Activated T-helper 17 cell treated with anti-CD3 and anti-CD28 coated beads, Interleukin-2, amount 50 U/mL, for 72 hours (primary cell): ENCODE data around the gene TRIM33. TPM values are rescaled to one million over a fixed set of nuclear protein-coding genes. Genes with fewer than 3 reads are reported as not detected.
A peak's percentile ranks its signal among the peaks of the same experiment; 100 is the strongest.

ENCODE experiments used
- ATAC-seq: fragments of 150-1000 bp; cut with Tn5 transposase; replicated peaks from 2 replicates; pipeline ENCODE4 v1.10.0; 2021; ENCODE audit warnings: mild to moderate bottlenecking, moderate library complexity
- H3K27ac Mint-ChIP-seq: one replicate; pipeline ENCODE4 v1.8.0; 2022; ENCODE audit warnings: mixed read lengths
- H3K27me3 Mint-ChIP-seq: one replicate; pipeline ENCODE4 v1.8.0; 2022; ENCODE audit warnings: mixed read lengths
- H3K36me3 Mint-ChIP-seq: one replicate; pipeline ENCODE4 v1.8.0; 2022; ENCODE audit warnings: low read depth, mild to moderate bottlenecking, mixed read lengths
- H3K4me1 Mint-ChIP-seq: one replicate; pipeline ENCODE4 v1.8.0; 2022; ENCODE audit warnings: mixed read lengths
- H3K4me3 Mint-ChIP-seq: one replicate; pipeline ENCODE4 v1.8.0; 2022; ENCODE audit warnings: mild to moderate bottlenecking, mixed read lengths
- H3K9me3 Mint-ChIP-seq: one replicate; pipeline ENCODE4 v1.8.0; 2022; ENCODE audit warnings: mixed read lengths
- total RNA-seq, 2 donors: library from RNA; stranded (reverse); gene quantifications; one replicate each; pipeline ENCODE4 v1.2.3, GENCODE V29; 2022

Gene TRIM33
- total RNA-seq, 2 donors from 2014 or later, result 36.6 to 45.9 TPM

GRCh38 chr1:114350731-114351445, 160.1 kb downstream of the TRIM33 start:
- no peak overlapping the region for H3K27ac Mint-ChIP-seq
- H3K4me3 Mint-ChIP-seq, result no peak overlapping the region
- H3K36me3 Mint-ChIP-seq, result no peaks in the 10 kb centered on the region
- no peaks in the 10 kb centered on the region for H3K27me3 Mint-ChIP-seq
- no peaks in the 10 kb centered on the region for H3K9me3 Mint-ChIP-seq
- no peak for ATAC-seq
- H3K4me1 Mint-ChIP-seq, result peaks cover 4% of the 10 kb centered on the region

GRCh38 chr1:114349891-114350605, 161.0 kb downstream of the TRIM33 start:
- H3K27me3 Mint-ChIP-seq, result no peaks in the 10 kb centered on the region
- H3K4me1 Mint-ChIP-seq, result peaks cover 4% of the 10 kb centered on the region
- no peak overlapping the region for H3K4me3 Mint-ChIP-seq
- no peak overlapping the region for H3K27ac Mint-ChIP-seq
- H3K9me3 Mint-ChIP-seq, result no peaks in the 10 kb centered on the region
- ATAC-seq, result no peak
- no peaks in the 10 kb centered on the region for H3K36me3 Mint-ChIP-seq

GRCh38 chr1:114347431-114348209, 163.4 kb downstream of the TRIM33 start:
- no peaks in the 10 kb centered on the region for H3K27me3 Mint-ChIP-seq
- H3K27ac Mint-ChIP-seq, result no peak overlapping the region
- H3K4me3 Mint-ChIP-seq, result no peak overlapping the region
- H3K4me1 Mint-ChIP-seq, result peaks cover 9% of the 10 kb centered on the region
- no peaks in the 10 kb centered on the region for H3K36me3 Mint-ChIP-seq
- no peak for ATAC-seq
- no peaks in the 10 kb centered on the region for H3K9me3 Mint-ChIP-seq

- Mint-ChIP-seq H3K4me1 (peaks cover 16% of the 10 kb centered on the region), H3K9me3 (no peaks in the 10 kb centered on the region), H3K27ac (peak overlapping the region; percentile 96), H3K36me3 (no peaks in the 10 kb centered on the region), H3K4me3 (peak overlapping the region; percentile 96), H3K27me3 (no peaks in the 10 kb centered on the region)
- ATAC-seq, result peak; percentile 98
These were observed 164.4 kb downstream of the TRIM33 start for GRCh38 chr1:114346480-114347029.

GRCh38 chr1:114345930-114346479, 165.0 kb downstream of the TRIM33 start:
- peaks cover 4% of the 10 kb centered on the region for H3K9me3 Mint-ChIP-seq
- H3K27me3 Mint-ChIP-seq, result no peaks in the 10 kb centered on the region
- ATAC-seq, result peak; percentile 26
- peaks cover 21% of the 10 kb centered on the region for H3K4me1 Mint-ChIP-seq
- peak overlapping the region; percentile 96 for H3K27ac Mint-ChIP-seq
- H3K4me3 Mint-ChIP-seq, result peak overlapping the region; percentile 96
- H3K36me3 Mint-ChIP-seq, result no peaks in the 10 kb centered on the region

GRCh38 chr1:114344656-114345055, 166.3 kb downstream of the TRIM33 start:
- no peak overlapping the region for H3K27ac Mint-ChIP-seq
- no peaks in the 10 kb centered on the region for H3K36me3 Mint-ChIP-seq
- no peak for ATAC-seq
- peak overlapping the region; percentile 96 for H3K4me3 Mint-ChIP-seq
- H3K4me1 Mint-ChIP-seq, result peaks cover 23% of the 10 kb centered on the region
- peaks cover 5% of the 10 kb centered on the region for H3K9me3 Mint-ChIP-seq
- H3K27me3 Mint-ChIP-seq, result no peaks in the 10 kb centered on the region

Other genes starting within 250 kb of the TRIM33 start
- 10 to 100 TPM; 39.3 to 50.4 TPM for gene BCAS2, start 70.4 kb upstream of the TRIM33 start, total RNA-seq
- gene DENND2C, start 158.8 kb upstream of the TRIM33 start, total RNA-seq, result 1 to 10 TPM; 1.0 to 1.4 TPM
- gene AMPD1, start 184.3 kb upstream of the TRIM33 start, total RNA-seq, result not detected
- gene NRAS, start 205.6 kb upstream of the TRIM33 start, total RNA-seq, result 10 to 100 TPM; 45.5 to 54.8 TPM
- 100 to 1,000 TPM; 465 to 604 TPM for gene CSDE1, start 246.8 kb upstream of the TRIM33 start, total RNA-seq